ENCODE data around the gene NTN3. TPM values are rescaled to one million over a fixed set of nuclear protein-coding genes. Genes with fewer than 3 reads are reported as not detected.

Gene NTN3
- total and polyA plus RNA-seq, 2 of the 4 experiments (the other 2 are of a cell fraction): 0.18 to 0.38 TPM

GRCh38 chr16:2495041-2495440, 23.9 kb downstream of the NTN3 start:
- Histone ChIP-seq H3K27ac (ENCODE audit: insufficient read depth, low read length) (no peak overlapping the region), H2AK9ac (replicated peaks; ENCODE audit: low read depth, low read length, poor library complexity) (no peak overlapping the region), H2AFZ (replicated peaks; ENCODE audit: low read length, poor library complexity) (no peak overlapping the region), H4K20me1 (ENCODE audit: insufficient read depth, low read length) (peaks cover 11% of the 10 kb centered on the region; the same call in 1 of the 2 replicates), H3K79me1 (ENCODE audit: low read depth in 1 of 2, low read length in 2 of 2) (peaks cover 3 to 20% of the 10 kb centered on the region in 2 experiments), H3K9me1 (ENCODE audit: insufficient read depth, low read length) (no peaks in the 10 kb centered on the region), H3K9me3 (ENCODE audit: control insufficient read depth, insufficient read depth, low read length) (no peaks in the 10 kb centered on the region), H3K23ac (ENCODE audit: low read depth, low read length) (no peak overlapping the region), H3K4me1 (ENCODE audit: control insufficient read depth, insufficient read depth, low read length) (no peaks in the 10 kb centered on the region; the same call in 1 of the 2 replicates), H3K4me2 (ENCODE audit: low read depth, low read length) (no peak overlapping the region), H3K27me3 (ENCODE audit: control insufficient read depth, insufficient read depth, low read length) (no peaks in the 10 kb centered on the region), H2BK20ac (ENCODE audit: low read depth, low read length) (no peak overlapping the region), H2BK5ac (ENCODE audit: low read depth, low read length, poor library complexity, severe bottlenecking) (no peak overlapping the region), H3K56ac (ENCODE audit: extremely low read depth, insufficient read depth, low read length) (no peak overlapping the region), H3K4ac (ENCODE audit: low read depth, low read length) (no peak overlapping the region), H2BK15ac (ENCODE audit: low read depth, low read length) (no peak overlapping the region), H4K8ac (ENCODE audit: low read depth in 2 of 2, low read length in 2 of 2) (no peak overlapping the region), H4K91ac (ENCODE audit: insufficient read depth, low read depth, low read length) (no peak overlapping the region), H2BK120ac (ENCODE audit: low read depth, low read length) (no peak overlapping the region), H2AK5ac (ENCODE audit: low read depth, low read length) (no peak overlapping the region), H4K5ac (ENCODE audit: low read depth, low read length) (no peak overlapping the region), H3K9ac (ENCODE audit: low read depth, low read length) (no peak overlapping the region), H3K4me3 (ENCODE audit: insufficient read depth, low read depth, low read length) (no peak overlapping the region), H3K36me3 (ENCODE audit: control insufficient read depth, insufficient read depth, low read length) (peaks cover 21% of the 10 kb centered on the region; the same call in 1 of the 2 replicates), H3K18ac (ENCODE audit: low read depth, low read length) (no peak overlapping the region), H3K14ac (replicated peaks; ENCODE audit: low read depth, low read length) (no peak overlapping the region)
- DNase-seq: no peak
- no peak for ATAC-seq (ENCODE audit: low read depth)
- POLR2A ChIA-PET (ENCODE audit: unreplicated experiment): no interaction called here
- TF ChIP-seq MXI1 (IDR thresholded peaks at IDR 0.05; ENCODE audit: borderline replicate concordance, low read depth, low read length) (no peak), MAZ (IDR thresholded peaks at IDR 0.05; ENCODE audit: borderline replicate concordance, low read depth, low read length) (no peak), MAFK (IDR thresholded peaks at IDR 0.05; ENCODE audit: low read depth, low read length) (no peak), POLR2A (IDR thresholded peaks at IDR 0.05; ENCODE audit: low read depth, low read length) (no peak), NFE2L2 (IDR thresholded peaks at IDR 0.05; ENCODE audit: low read depth, low read length) (no peak), SMC3 (IDR thresholded peaks at IDR 0.05; ENCODE audit: low read depth, low read length) (no peak), CTCF (conservative IDR thresholded peaks at IDR 0.05; ENCODE audit: low read depth, low read length) (no peak), FOS (IDR thresholded peaks at IDR 0.05; ENCODE audit: low read depth, low read length) (no peak), CHD1 (IDR thresholded peaks at IDR 0.05; ENCODE audit: low read depth, low read length) (no peak), RFX5 (IDR thresholded peaks at IDR 0.05; ENCODE audit: low read depth, low read length) (no peak)
- TF ChIP-seq, protein P1, sequence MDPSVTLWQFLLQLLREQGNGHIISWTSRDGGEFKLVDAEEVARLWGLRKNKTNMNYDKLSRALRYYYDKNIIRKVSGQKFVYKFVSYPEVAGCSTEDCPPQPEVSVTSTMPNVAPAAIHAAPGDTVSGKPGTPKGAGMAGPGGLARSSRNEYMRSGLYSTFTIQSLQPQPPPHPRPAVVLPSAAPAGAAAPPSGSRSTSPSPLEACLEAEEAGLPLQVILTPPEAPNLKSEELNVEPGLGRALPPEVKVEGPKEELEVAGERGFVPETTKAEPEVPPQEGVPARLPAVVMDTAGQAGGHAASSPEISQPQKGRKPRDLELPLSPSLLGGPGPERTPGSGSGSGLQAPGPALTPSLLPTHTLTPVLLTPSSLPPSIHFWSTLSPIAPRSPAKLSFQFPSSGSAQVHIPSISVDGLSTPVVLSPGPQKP (IDR thresholded peaks at IDR 0.05; ENCODE audit: borderline replicate concordance, low read depth, low read length): no peak
- WGBS, 2 experiments (ENCODE audit: extremely low coverage in 2 of 2, insufficient read length in 1 of 2): 87% methylated on average over 4 of the region's 5 CpGs; no CpG with 5 or more reads in 1 of the 2 experiments
- CTCF ChIA-PET: no interaction called here
- intact Hi-C loops (cut with micrococcal nuclease) (no loop called here), dilution Hi-C loops (cut with HindIII; ENCODE audit: low sequenced_read_pairs, unreplicated experiment) (no loop called here), in situ Hi-C loops (cut with MboI; ENCODE audit: low sequenced_read_pairs) (loop anchor here (5.0 kb wide), 1 partner anchor 153 kb away; the partner anchor contains the start of gene ABCA3)
- BruUV-seq (replicated peaks): no TSS peak

Data from IMR-90 (cell line).